Caco-2 (cell line): ENCODE data around the gene ATXN1. TPM values are rescaled to one million over a fixed set of nuclear protein-coding genes. Genes with fewer than 3 reads are reported as not detected.

Experiments
- BruUV-seq: library from RNA; stranded (reverse); fragments of 400-500 nt; replicated peaks from 2 replicates; lab custom pipeline; 2021; lab: Mats Ljungman, UMichigan
- CTCF ChIA-PET: fragments of 300-600 bp; sonication (Branson Sonifier 250); formaldehyde crosslinking; loops from one replicate; lab custom pipeline; 2022; ENCODE audit warnings: antibody characterized with exemption; lab: Charles Lee
- POLR2A ChIA-PET: fragments of 300-600 bp; sonication (Branson Sonifier 250); formaldehyde crosslinking; loops from one replicate; lab custom pipeline; 2022; ENCODE audit warnings: antibody characterized with exemption; lab: Charles Lee
- DNase-seq, 2 experiments: peaks; one replicate each; pipeline versions ENCODE4 v3.0.0 to v3.0.0-alpha.2; 2020 to 2022
- H3K27me3 ChIP-seq: replicated peaks from 2 replicates; pipeline ENCODE4 v1.6.0; 2011; ENCODE audit warnings: low read length; ENCODE audit not compliant: control insufficient read depth, insufficient read depth
- H3K36me3 ChIP-seq: 2 replicates; pipeline ENCODE4 v1.5.1; 2011; ENCODE audit warnings: low read length; ENCODE audit not compliant: control insufficient read depth, insufficient read depth
- H3K4me1 ChIP-seq: fragments of 250-450 bp; sonication (Bioruptor Pico); 2 replicates; pipeline ENCODE4 v1.5.1; 2020; ENCODE audit warnings: mild to moderate bottlenecking
- H3K4me3 ChIP-seq: 2 replicates; pipeline ENCODE4 v1.5.1; 2011; ENCODE audit warnings: low read depth, mild to moderate bottlenecking, control low read depth, low read length
- H3K9me3 ChIP-seq: fragments of 250-450 bp; sonication (Bioruptor Pico); 2 replicates; pipeline ENCODE4 v1.5.1; 2020; ENCODE audit warnings: mild to moderate bottlenecking, moderate library complexity
- H3K27ac Mint-ChIP-seq: one replicate; pipeline ENCODE4 v1.8.0; 2022; ENCODE audit warnings: mixed read lengths; ENCODE audit not compliant: unreplicated experiment
- H3K27me3 Mint-ChIP-seq: one replicate; pipeline ENCODE4 v1.8.0; 2022; ENCODE audit warnings: mixed read lengths; ENCODE audit not compliant: insufficient read depth, unreplicated experiment
- H3K36me3 Mint-ChIP-seq: one replicate; pipeline ENCODE4 v1.8.0; 2022; ENCODE audit warnings: mild to moderate bottlenecking, mixed read lengths; ENCODE audit not compliant: insufficient read depth, unreplicated experiment
- H3K4me1 Mint-ChIP-seq: one replicate; pipeline ENCODE4 v1.8.0; 2022; ENCODE audit warnings: low read depth, mixed read lengths; ENCODE audit not compliant: unreplicated experiment
- H3K4me3 Mint-ChIP-seq: one replicate; pipeline ENCODE4 v1.8.0; 2022; ENCODE audit warnings: mild to moderate bottlenecking, moderate library complexity, mixed read lengths; ENCODE audit not compliant: unreplicated experiment
- H3K9me3 Mint-ChIP-seq: one replicate; pipeline ENCODE4 v1.8.0; 2022; ENCODE audit warnings: mixed read lengths; ENCODE audit not compliant: unreplicated experiment
- intact Hi-C: fragments of 100-400 bp; cut with micrococcal nuclease; formaldehyde crosslinking; loops from one replicate; pipeline ENCODE4 v1.10.0; 2022; ENCODE audit not compliant: unreplicated experiment
- total RNA-seq: library from RNA; stranded (reverse); gene quantifications from 2 replicates; pipeline ENCODE4 v1.2.3, GENCODE V29; 2022
- TF ChIP-seq, protein P1 (sequence below), 2 experiments: fragments of 200-600 bp in 1 of 2; IDR thresholded peaks; 1 replicate in 1 of 2; 2 replicates in 1 of 2; pipeline versions ENCODE4 v1.5.1 to v1.8.0; 2011 to 2022; ENCODE audit warnings: antibody characterized with exemption in 1 of 2, control low read depth in 1 of 2, inconsistent platforms in 1 of 2, low read depth in 1 of 2, low read length in 1 of 2, mild to moderate bottlenecking in 1 of 2, moderate library complexity in 1 of 2; ENCODE audit not compliant: insufficient read depth in 1 of 2, severe bottlenecking in 1 of 2, unreplicated experiment in 1 of 2

Gene ATXN1
- total RNA-seq, 1 experiment from 2014 or later, result 14.2 TPM

GRCh38 chr6:16594849-16595248 lies 166.4 kb downstream of the ATXN1 start:
- Histone ChIP-seq H3K4me1 (no peaks in the 10 kb centered on the region), H3K36me3 (no peaks in the 10 kb centered on the region), H3K9me3 (no peaks in the 10 kb centered on the region), H3K27me3 (no peaks in the 10 kb centered on the region), H3K4me3 (no peak overlapping the region)
- Mint-ChIP-seq H3K27me3 (no peaks in the 10 kb centered on the region), H3K27ac (no peak overlapping the region), H3K36me3 (no peaks in the 10 kb centered on the region), H3K4me3 (no peak overlapping the region), H3K4me1 (peaks cover 7% of the 10 kb centered on the region), H3K9me3 (no peaks in the 10 kb centered on the region)
- ChIA-PET CTCF (no interaction called here), POLR2A (no interaction called here)
- intact Hi-C loops, result no loop called here
- no peak for DNase-seq
- BruUV-seq, result no TSS peak
- TF ChIP-seq, protein P1, sequence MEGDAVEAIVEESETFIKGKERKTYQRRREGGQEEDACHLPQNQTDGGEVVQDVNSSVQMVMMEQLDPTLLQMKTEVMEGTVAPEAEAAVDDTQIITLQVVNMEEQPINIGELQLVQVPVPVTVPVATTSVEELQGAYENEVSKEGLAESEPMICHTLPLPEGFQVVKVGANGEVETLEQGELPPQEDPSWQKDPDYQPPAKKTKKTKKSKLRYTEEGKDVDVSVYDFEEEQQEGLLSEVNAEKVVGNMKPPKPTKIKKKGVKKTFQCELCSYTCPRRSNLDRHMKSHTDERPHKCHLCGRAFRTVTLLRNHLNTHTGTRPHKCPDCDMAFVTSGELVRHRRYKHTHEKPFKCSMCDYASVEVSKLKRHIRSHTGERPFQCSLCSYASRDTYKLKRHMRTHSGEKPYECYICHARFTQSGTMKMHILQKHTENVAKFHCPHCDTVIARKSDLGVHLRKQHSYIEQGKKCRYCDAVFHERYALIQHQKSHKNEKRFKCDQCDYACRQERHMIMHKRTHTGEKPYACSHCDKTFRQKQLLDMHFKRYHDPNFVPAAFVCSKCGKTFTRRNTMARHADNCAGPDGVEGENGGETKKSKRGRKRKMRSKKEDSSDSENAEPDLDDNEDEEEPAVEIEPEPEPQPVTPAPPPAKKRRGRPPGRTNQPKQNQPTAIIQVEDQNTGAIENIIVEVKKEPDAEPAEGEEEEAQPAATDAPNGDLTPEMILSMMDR (IDR thresholded peaks at IDR 0.05; ENCODE audit: insufficient read depth in 1 of 2, low read depth in 1 of 2, low read length in 1 of 2, severe bottlenecking in 1 of 2, unreplicated experiment in 1 of 2), result no peak

DNA sequence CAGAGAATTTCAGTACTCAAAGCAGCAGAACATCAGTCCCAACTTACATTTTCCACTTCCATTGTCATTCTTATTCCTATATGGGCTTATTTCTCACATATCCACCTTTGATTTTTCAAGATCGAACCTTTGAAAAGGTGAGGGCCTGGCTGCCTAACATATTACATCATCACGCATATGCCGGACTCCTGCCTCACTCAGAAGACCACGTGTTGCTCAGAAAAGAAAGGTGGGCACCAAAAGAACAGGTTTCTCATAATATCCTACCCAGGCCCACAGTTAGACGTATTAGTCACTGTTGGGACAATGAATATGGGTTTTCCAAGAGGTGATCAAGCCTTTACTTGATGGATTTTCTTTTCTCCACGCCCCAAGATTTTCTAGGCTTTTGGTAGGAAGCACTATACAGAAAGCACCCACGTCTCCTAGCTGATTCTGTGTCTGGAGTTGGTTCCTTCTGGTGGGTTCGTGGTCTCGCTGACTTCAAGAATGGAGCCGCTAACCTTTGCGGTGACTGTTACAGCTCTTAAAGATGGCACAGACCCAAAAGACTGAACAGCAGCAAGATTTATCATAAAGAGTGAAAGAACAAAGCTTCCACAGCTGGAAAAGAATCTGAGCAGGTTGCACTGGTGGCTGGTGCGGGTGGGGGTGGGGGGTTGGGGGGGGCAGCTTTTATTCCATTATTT lies 168.9 kb downstream of the ATXN1 start:
- no peaks in the 10 kb centered on the region for H3K36me3 Mint-ChIP-seq
- POLR2A ChIA-PET, result no interaction called here
- Histone ChIP-seq H3K4me3 (no peak overlapping the region), H3K27me3 (no peaks in the 10 kb centered on the region), H3K36me3 (no peaks in the 10 kb centered on the region), H3K4me1 (no peaks in the 10 kb centered on the region), H3K9me3 (no peaks in the 10 kb centered on the region)
- H3K27me3 Mint-ChIP-seq, result no peaks in the 10 kb centered on the region
- H3K27ac Mint-ChIP-seq, result no peak overlapping the region
- TF ChIP-seq, protein P1 (IDR thresholded peaks at IDR 0.05; ENCODE audit: insufficient read depth in 1 of 2, low read depth in 1 of 2, low read length in 1 of 2, severe bottlenecking in 1 of 2, unreplicated experiment in 1 of 2), result no peak
- H3K9me3 Mint-ChIP-seq, result no peaks in the 10 kb centered on the region
- no peak for DNase-seq
- H3K4me1 Mint-ChIP-seq, result peaks cover 7% of the 10 kb centered on the region
- CTCF ChIA-PET, result interaction anchor here (0.6 kb wide), 1 partner anchor 268 kb away, joined by 3 read pairs; no protein-coding TSS in a partner anchor
- no peak overlapping the region for H3K4me3 Mint-ChIP-seq
- BruUV-seq, result no TSS peak
- intact Hi-C loops, result no loop called here

- Mint-ChIP-seq H3K4me1 (peaks cover 2% of the 10 kb centered on the region), H3K4me3 (no peak overlapping the region), H3K27me3 (no peaks in the 10 kb centered on the region), H3K36me3 (no peaks in the 10 kb centered on the region), H3K9me3 (no peaks in the 10 kb centered on the region), H3K27ac (no peak overlapping the region)
- BruUV-seq, result no TSS peak
- no peaks in the 10 kb centered on the region for H3K4me1 ChIP-seq
- TF ChIP-seq, protein P1 (IDR thresholded peaks at IDR 0.05; ENCODE audit: insufficient read depth in 1 of 2, low read depth in 1 of 2, low read length in 1 of 2, severe bottlenecking in 1 of 2, unreplicated experiment in 1 of 2), result no peak
- no peaks in the 10 kb centered on the region for H3K27me3 ChIP-seq
- no peaks in the 10 kb centered on the region for H3K9me3 ChIP-seq
- H3K36me3 ChIP-seq, result no peaks in the 10 kb centered on the region
- ChIA-PET POLR2A (no interaction called here), CTCF (no interaction called here)
- H3K4me3 ChIP-seq, result no peak overlapping the region
- intact Hi-C loops, result no loop called here
- DNase-seq, result no peak
These were observed 169.7 kb downstream of the ATXN1 start for GRCh38 chr6:16591396-16592222.
